Measurements from ENCODE around the gene STRN. TPM values are rescaled to one million over a fixed set of nuclear protein-coding genes. Genes with fewer than 3 reads are reported as not detected.

STRN gene
- total and polyA plus RNA-seq, 2 donors = 6.0 to 15.0 TPM

- no peak for DNase-seq (ENCODE audit: low read depth in 6 of 9, low spot score in 9 of 9)
- Histone ChIP-seq H3K9me3 (ENCODE audit: control insufficient read depth in 2 of 2, insufficient read depth in 1 of 2, low read length in 1 of 2) (no peaks in the 10 kb centered on the region), H3K4me1 (ENCODE audit: control insufficient read depth in 2 of 2, insufficient read depth in 2 of 2, low read length in 2 of 2) (no peaks in the 10 kb centered on the region), H3K27me3 (ENCODE audit: control insufficient read depth in 2 of 2, insufficient read depth in 1 of 2, low read length in 1 of 2) (no peaks in the 10 kb centered on the region), H3K27ac (ENCODE audit: low read depth in 1 of 2, low read length in 1 of 2) (no peak overlapping the region), H3K4me3 (ENCODE audit: low read length in 2 of 2) (no peak overlapping the region), H3K36me3 (ENCODE audit: control insufficient read depth in 2 of 2, insufficient read depth in 2 of 2, low read length in 1 of 2) (no peaks in the 10 kb centered on the region)
- 98% methylated on average over 10 of the region's 10 CpGs for WGBS
These were observed 142.5 kb downstream of the STRN start for GRCh38 chr2:36823862-36824261.

GRCh38 chr2:36820942-36821605 is 145.3 kb downstream of the STRN start:
- Histone ChIP-seq H3K27me3 (ENCODE audit: control insufficient read depth in 2 of 2, insufficient read depth in 1 of 2, low read length in 1 of 2) (no peaks in the 10 kb centered on the region), H3K4me3 (ENCODE audit: low read length in 2 of 2) (no peak overlapping the region), H3K9me3 (ENCODE audit: control insufficient read depth in 2 of 2, insufficient read depth in 1 of 2, low read length in 1 of 2) (no peaks in the 10 kb centered on the region), H3K27ac (ENCODE audit: low read depth in 1 of 2, low read length in 1 of 2) (no peak overlapping the region), H3K4me1 (ENCODE audit: control insufficient read depth in 2 of 2, insufficient read depth in 2 of 2, low read length in 2 of 2) (no peaks in the 10 kb centered on the region), H3K36me3 (ENCODE audit: control insufficient read depth in 2 of 2, insufficient read depth in 2 of 2, low read length in 1 of 2) (no peaks in the 10 kb centered on the region)
- WGBS = 97% methylated on average over 7 of the region's 7 CpGs
- no peak for DNase-seq (ENCODE audit: low read depth in 6 of 9, low spot score in 9 of 9)

DNA sequence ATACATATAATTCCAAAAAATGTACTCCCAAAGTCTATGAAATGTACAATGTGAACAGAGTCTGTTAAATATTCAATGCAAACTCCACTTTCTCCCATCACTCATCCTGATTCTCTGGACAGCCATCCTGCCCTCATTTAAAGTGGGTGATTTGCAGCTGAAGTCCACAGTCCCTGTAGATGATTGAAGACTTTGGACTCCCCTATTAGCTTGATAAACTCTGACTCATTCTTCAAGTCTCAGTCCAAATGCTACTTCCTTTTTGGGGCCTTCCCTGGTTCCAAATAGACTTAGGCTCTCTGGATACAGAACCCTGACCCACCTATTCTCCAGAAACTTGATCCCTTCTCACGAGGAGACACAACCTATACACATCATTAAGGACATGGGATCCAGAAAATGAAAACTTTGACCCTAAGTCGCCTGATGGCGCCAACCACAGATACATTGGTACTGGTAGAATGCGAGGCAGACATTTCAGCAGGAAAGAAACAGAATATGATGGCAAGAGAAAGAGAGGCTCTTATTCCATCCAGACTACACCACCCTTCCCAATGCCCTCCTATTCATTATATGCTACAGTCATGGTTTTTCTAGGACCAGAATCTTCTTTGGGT is 147.1 kb downstream of the STRN start:
- H3K27me3 ChIP-seq (ENCODE audit: control insufficient read depth in 2 of 2, insufficient read depth in 1 of 2, low read length in 1 of 2) = no peaks in the 10 kb centered on the region
- H3K36me3 ChIP-seq (ENCODE audit: control insufficient read depth in 2 of 2, insufficient read depth in 2 of 2, low read length in 1 of 2) = no peaks in the 10 kb centered on the region
- H3K4me1 ChIP-seq (ENCODE audit: control insufficient read depth in 2 of 2, insufficient read depth in 2 of 2, low read length in 2 of 2) = no peaks in the 10 kb centered on the region
- no peak overlapping the region for H3K4me3 ChIP-seq (ENCODE audit: low read length in 2 of 2)
- no peak for DNase-seq (ENCODE audit: low read depth in 6 of 9, low spot score in 9 of 9)
- no peaks in the 10 kb centered on the region for H3K9me3 ChIP-seq (ENCODE audit: control insufficient read depth in 2 of 2, insufficient read depth in 1 of 2, low read length in 1 of 2)
- 94% methylated on average over 4 of the region's 4 CpGs for WGBS
- no peak overlapping the region for H3K27ac ChIP-seq (ENCODE audit: low read depth in 1 of 2, low read length in 1 of 2)

DNA sequence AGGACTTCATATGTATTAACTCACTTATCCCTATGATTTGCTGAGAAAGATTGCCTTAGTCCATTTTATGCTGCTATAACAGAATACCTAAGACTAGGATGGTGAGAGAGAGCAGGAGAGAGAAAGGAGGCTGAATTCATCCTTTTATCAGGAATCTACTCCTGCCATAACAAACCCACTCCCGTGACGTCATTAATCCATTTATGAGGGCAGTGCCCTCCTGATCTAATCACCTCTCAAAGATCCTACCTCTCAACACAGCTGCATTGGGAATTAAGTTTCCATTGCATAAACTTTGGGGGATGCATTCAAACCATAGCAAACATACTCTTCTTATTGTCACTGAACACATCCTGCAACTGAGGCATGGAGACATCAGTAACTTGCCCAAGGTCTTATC is 147.8 kb downstream of the STRN start:
- Histone ChIP-seq H3K27me3 (ENCODE audit: control insufficient read depth in 2 of 2, insufficient read depth in 1 of 2, low read length in 1 of 2) (no peaks in the 10 kb centered on the region), H3K9me3 (ENCODE audit: control insufficient read depth in 2 of 2, insufficient read depth in 1 of 2, low read length in 1 of 2) (no peaks in the 10 kb centered on the region), H3K4me3 (ENCODE audit: low read length in 2 of 2) (no peak overlapping the region), H3K36me3 (ENCODE audit: control insufficient read depth in 2 of 2, insufficient read depth in 2 of 2, low read length in 1 of 2) (no peaks in the 10 kb centered on the region), H3K27ac (ENCODE audit: low read depth in 1 of 2, low read length in 1 of 2) (no peak overlapping the region), H3K4me1 (ENCODE audit: control insufficient read depth in 2 of 2, insufficient read depth in 2 of 2, low read length in 2 of 2) (no peaks in the 10 kb centered on the region)
- DNase-seq (ENCODE audit: low read depth in 6 of 9, low spot score in 9 of 9) = no peak
- 98% methylated on average over 2 of the region's 2 CpGs for WGBS

- DNase-seq (ENCODE audit: low read depth in 6 of 9, low spot score in 9 of 9) = no peak
- Histone ChIP-seq H3K4me1 (ENCODE audit: control insufficient read depth in 2 of 2, insufficient read depth in 2 of 2, low read length in 2 of 2) (no peaks in the 10 kb centered on the region), H3K27ac (ENCODE audit: low read depth in 1 of 2, low read length in 1 of 2) (no peak overlapping the region), H3K9me3 (ENCODE audit: control insufficient read depth in 2 of 2, insufficient read depth in 1 of 2, low read length in 1 of 2) (no peaks in the 10 kb centered on the region), H3K4me3 (ENCODE audit: low read length in 2 of 2) (no peak overlapping the region), H3K27me3 (ENCODE audit: control insufficient read depth in 2 of 2, insufficient read depth in 1 of 2, low read length in 1 of 2) (no peaks in the 10 kb centered on the region), H3K36me3 (ENCODE audit: control insufficient read depth in 2 of 2, insufficient read depth in 2 of 2, low read length in 1 of 2) (no peaks in the 10 kb centered on the region)
- WGBS = 62% methylated on average over 6 of the region's 6 CpGs
These were observed 154.1 kb downstream of the STRN start for GRCh38 chr2:36812196-36812595.

- Histone ChIP-seq H3K36me3 (ENCODE audit: control insufficient read depth in 2 of 2, insufficient read depth in 2 of 2, low read length in 1 of 2) (no peaks in the 10 kb centered on the region), H3K4me3 (ENCODE audit: low read length in 2 of 2) (no peak overlapping the region), H3K4me1 (ENCODE audit: control insufficient read depth in 2 of 2, insufficient read depth in 2 of 2, low read length in 2 of 2) (no peaks in the 10 kb centered on the region), H3K27me3 (ENCODE audit: control insufficient read depth in 2 of 2, insufficient read depth in 1 of 2, low read length in 1 of 2) (no peaks in the 10 kb centered on the region), H3K27ac (ENCODE audit: low read depth in 1 of 2, low read length in 1 of 2) (no peak overlapping the region), H3K9me3 (ENCODE audit: control insufficient read depth in 2 of 2, insufficient read depth in 1 of 2, low read length in 1 of 2) (no peaks in the 10 kb centered on the region)
- DNase-seq (ENCODE audit: low read depth in 6 of 9, low spot score in 9 of 9) = no peak
- 98% methylated on average over 5 of the region's 5 CpGs for WGBS
These were observed 155.3 kb downstream of the STRN start for GRCh38 chr2:36811071-36811470.

DNA sequence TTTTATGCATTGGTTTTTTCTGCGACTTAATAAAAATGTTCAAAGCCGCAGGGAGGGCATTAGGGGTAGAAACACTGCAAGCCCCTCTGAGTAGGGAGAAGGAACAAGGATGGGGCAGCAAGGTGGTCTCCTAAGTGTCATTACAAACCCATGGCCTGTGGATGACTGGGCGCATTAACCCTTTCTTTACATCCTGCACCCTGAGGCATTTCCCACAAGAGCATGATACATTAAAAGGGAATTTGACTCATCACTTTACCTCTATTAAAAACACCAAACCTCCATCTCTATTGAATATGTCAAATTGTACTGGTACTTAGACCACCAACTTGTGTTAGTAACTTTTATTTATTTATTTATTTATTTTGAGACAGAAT is 157.3 kb downstream of the STRN start:
- Histone ChIP-seq H3K27ac (ENCODE audit: low read depth in 1 of 2, low read length in 1 of 2) (no peak overlapping the region), H3K4me3 (ENCODE audit: low read length in 2 of 2) (no peak overlapping the region), H3K27me3 (ENCODE audit: control insufficient read depth in 2 of 2, insufficient read depth in 1 of 2, low read length in 1 of 2) (no peaks in the 10 kb centered on the region), H3K36me3 (ENCODE audit: control insufficient read depth in 2 of 2, insufficient read depth in 2 of 2, low read length in 1 of 2) (no peaks in the 10 kb centered on the region), H3K4me1 (ENCODE audit: control insufficient read depth in 2 of 2, insufficient read depth in 2 of 2, low read length in 2 of 2) (no peaks in the 10 kb centered on the region), H3K9me3 (ENCODE audit: control insufficient read depth in 2 of 2, insufficient read depth in 1 of 2, low read length in 1 of 2) (no peaks in the 10 kb centered on the region)
- 98% methylated on average over 3 of the region's 3 CpGs for WGBS
- DNase-seq (ENCODE audit: low read depth in 6 of 9, low spot score in 9 of 9) = no peak

DNA sequence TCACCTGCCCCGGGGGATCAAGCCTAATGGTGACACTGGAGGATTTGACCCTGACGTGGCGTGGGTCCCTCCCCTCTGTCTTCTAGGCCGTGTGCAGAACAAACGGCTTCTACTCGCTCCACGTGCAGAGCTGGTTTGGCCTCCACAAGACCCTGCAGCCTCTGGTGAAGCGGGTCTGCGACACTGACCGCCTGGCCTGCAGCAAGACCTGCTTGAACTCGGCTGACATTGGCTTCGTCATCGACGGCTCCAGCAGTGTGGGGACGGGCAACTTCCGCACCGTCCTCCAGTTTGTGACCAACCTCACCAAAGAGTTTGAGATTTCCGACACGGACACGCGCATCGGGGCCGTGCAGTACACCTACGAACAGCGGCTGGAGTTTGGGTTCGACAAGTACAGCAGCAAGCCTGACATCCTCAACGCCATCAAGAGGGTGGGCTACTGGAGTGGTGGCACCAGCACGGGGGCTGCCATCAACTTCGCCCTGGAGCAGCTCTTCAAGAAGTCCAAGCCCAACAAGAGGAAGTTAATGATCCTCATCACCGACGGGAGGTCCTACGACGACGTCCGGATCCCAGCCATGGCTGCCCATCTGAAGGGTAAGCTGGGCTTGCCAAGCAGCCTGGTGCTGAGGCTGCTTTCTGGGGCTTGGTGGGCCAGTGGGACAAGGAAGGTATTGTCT is 157.8 kb downstream of the STRN start:
- Histone ChIP-seq H3K4me1 (ENCODE audit: control insufficient read depth in 2 of 2, insufficient read depth in 2 of 2, low read length in 2 of 2) (no peaks in the 10 kb centered on the region), H3K4me3 (ENCODE audit: low read length in 2 of 2) (no peak overlapping the region)
- WGBS = 99% methylated on average over 35 of the region's 35 CpGs

GRCh38 chr2:36807223-36807886 is 159.0 kb downstream of the STRN start:
- DNase-seq (ENCODE audit: low read depth in 6 of 9, low spot score in 9 of 9) = no peak
- WGBS = 95% methylated on average over 5 of the region's 5 CpGs
- no peaks in the 10 kb centered on the region for H3K9me3 ChIP-seq (ENCODE audit: control insufficient read depth in 2 of 2, insufficient read depth in 1 of 2, low read length in 1 of 2)
- no peak overlapping the region for H3K27ac ChIP-seq (ENCODE audit: low read depth in 1 of 2, low read length in 1 of 2)
- H3K36me3 ChIP-seq (ENCODE audit: control insufficient read depth in 2 of 2, insufficient read depth in 2 of 2, low read length in 1 of 2) = no peaks in the 10 kb centered on the region
- H3K4me3 ChIP-seq (ENCODE audit: low read length in 2 of 2) = no peak overlapping the region
- no peaks in the 10 kb centered on the region for H3K4me1 ChIP-seq (ENCODE audit: control insufficient read depth in 2 of 2, insufficient read depth in 2 of 2, low read length in 2 of 2)
- no peaks in the 10 kb centered on the region for H3K27me3 ChIP-seq (ENCODE audit: control insufficient read depth in 2 of 2, insufficient read depth in 1 of 2, low read length in 1 of 2)

More for the DNA sequence above, 157.8 kb downstream of the STRN start:
- no peak for DNase-seq (ENCODE audit: low read depth in 6 of 9, low spot score in 9 of 9)
- Histone ChIP-seq H3K27me3 (ENCODE audit: control insufficient read depth in 2 of 2, insufficient read depth in 1 of 2, low read length in 1 of 2) (no peaks in the 10 kb centered on the region), H3K36me3 (ENCODE audit: control insufficient read depth in 2 of 2, insufficient read depth in 2 of 2, low read length in 1 of 2) (no peaks in the 10 kb centered on the region), H3K27ac (ENCODE audit: low read depth in 1 of 2, low read length in 1 of 2) (no peak overlapping the region), H3K9me3 (ENCODE audit: control insufficient read depth in 2 of 2, insufficient read depth in 1 of 2, low read length in 1 of 2) (no peaks in the 10 kb centered on the region)
